HepG2 (cell line): Measurements from ENCODE around the gene ANKRD1.

Experiments used
- EP300 ChIP-seq, 3 experiments: sonication (generic) in 1 of 3; formaldehyde crosslinking in 1 of 3; IDR thresholded peaks; 2 replicates each; pipeline versions ENCODE4 v1.5.1 to v1.6.1; 2011 to 2020; ENCODE audit warnings: low read depth in 2 of 3, low read length in 2 of 3, borderline replicate concordance in 1 of 3, improper control_type of control experiment in 1 of 3, mild to moderate bottlenecking in 1 of 3, missing genetic modification reagents in 1 of 3, moderate library complexity in 1 of 3
- HDAC6 ChIP-seq: fragments of 200-600 bp; sonication (generic); IDR thresholded peaks from 2 replicates; pipeline ENCODE4 v1.7.0; 2017; ENCODE audit warnings: mild to moderate bottlenecking, antibody characterized with exemption, low read length, low read depth
- MTF1 ChIP-seq: sonication (generic); formaldehyde crosslinking; IDR thresholded peaks from 2 replicates; pipeline ENCODE4 v1.5.0; 2020; ENCODE audit warnings: missing genetic modification reagents
- RELA ChIP-seq: sonication (generic); formaldehyde crosslinking; IDR thresholded peaks from 2 replicates; pipeline ENCODE4 v1.4.0; 2020; ENCODE audit warnings: missing genetic modification reagents
- REXO4 ChIP-seq: sonication (generic); formaldehyde crosslinking; IDR thresholded peaks from 2 replicates; pipeline ENCODE4 v1.8.0; 2022; ENCODE audit warnings: missing genetic modification reagents, mild to moderate bottlenecking, borderline replicate concordance
- ZBTB1 ChIP-seq: sonication (generic); formaldehyde crosslinking; IDR thresholded peaks from 2 replicates; pipeline ENCODE4 v1.4.0; 2020; ENCODE audit warnings: missing genetic modification reagents, borderline replicate concordance
- ZBTB3 ChIP-seq: sonication (generic); formaldehyde crosslinking; IDR thresholded peaks from 2 replicates; pipeline ENCODE4 v1.4.0; 2020; ENCODE audit warnings: low read depth, mild to moderate bottlenecking, moderate library complexity, missing genetic modification reagents, borderline replicate concordance
- ZNF143 ChIP-seq: sonication (generic); formaldehyde crosslinking; IDR thresholded peaks from 2 replicates; pipeline ENCODE4 v1.4.0; 2020; ENCODE audit warnings: missing genetic modification reagents
- ZNF253 ChIP-seq: sonication (generic); formaldehyde crosslinking; IDR thresholded peaks from 2 replicates; pipeline ENCODE4 v1.8.0; 2022; ENCODE audit warnings: mild to moderate bottlenecking, missing genetic modification reagents, borderline replicate concordance
- ZNF282 ChIP-seq: fragments of 450-650 bp; IDR thresholded peaks from 2 replicates; pipeline ENCODE4 v1.6.1; 2018; ENCODE audit not compliant: partially characterized antibody
- TF ChIP-seq, protein P1 (sequence below): sonication (generic); formaldehyde crosslinking; IDR thresholded peaks from 2 replicates; pipeline ENCODE4 v1.5.0; 2020; ENCODE audit warnings: mild to moderate bottlenecking, missing genetic modification reagents, moderate library complexity
- TF ChIP-seq, protein P2 (sequence below): conservative IDR thresholded peaks from 2 replicates; pipeline ENCODE4 v1.6.1; 2018; ENCODE audit warnings: missing genetic modification reagents

DNA sequence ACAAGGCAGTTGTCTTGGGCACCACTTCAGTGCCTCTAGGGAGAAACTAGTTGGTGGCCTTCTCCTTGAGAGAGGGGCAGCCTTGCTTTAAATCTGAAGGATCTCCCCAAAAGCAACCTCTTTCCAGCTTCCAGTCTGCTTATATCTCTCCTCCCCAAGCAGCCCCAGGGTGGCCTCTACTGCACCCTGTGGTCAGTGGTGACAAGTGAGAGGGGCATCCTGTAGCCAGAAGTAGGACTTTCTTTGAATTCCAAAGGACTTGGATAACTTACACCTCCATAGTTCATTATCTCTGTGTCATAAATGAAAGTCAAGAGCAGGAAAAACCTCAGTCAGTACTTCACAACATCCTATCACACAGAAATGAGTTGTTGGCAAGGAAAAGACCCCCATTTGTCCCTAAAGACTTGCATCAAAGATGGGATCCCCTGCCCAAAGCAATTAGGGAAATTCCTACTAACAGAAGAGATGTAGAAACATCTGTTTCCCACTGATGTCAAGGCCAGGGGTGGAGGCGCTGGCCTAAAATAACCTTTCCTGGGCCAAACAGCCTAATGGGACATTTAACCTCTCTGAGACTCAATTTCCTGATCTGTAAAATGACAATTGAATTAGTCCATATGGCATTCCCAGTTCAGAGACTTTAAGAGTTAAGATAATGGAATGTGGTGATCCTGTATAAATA is 44.0 kb upstream of the ANKRD1 start:
- TF ChIP-seq REXO4: no peak
- no peak for TF ChIP-seq ZNF143 (CRISPR knock-in tag)
- TF ChIP-seq, protein P1, sequence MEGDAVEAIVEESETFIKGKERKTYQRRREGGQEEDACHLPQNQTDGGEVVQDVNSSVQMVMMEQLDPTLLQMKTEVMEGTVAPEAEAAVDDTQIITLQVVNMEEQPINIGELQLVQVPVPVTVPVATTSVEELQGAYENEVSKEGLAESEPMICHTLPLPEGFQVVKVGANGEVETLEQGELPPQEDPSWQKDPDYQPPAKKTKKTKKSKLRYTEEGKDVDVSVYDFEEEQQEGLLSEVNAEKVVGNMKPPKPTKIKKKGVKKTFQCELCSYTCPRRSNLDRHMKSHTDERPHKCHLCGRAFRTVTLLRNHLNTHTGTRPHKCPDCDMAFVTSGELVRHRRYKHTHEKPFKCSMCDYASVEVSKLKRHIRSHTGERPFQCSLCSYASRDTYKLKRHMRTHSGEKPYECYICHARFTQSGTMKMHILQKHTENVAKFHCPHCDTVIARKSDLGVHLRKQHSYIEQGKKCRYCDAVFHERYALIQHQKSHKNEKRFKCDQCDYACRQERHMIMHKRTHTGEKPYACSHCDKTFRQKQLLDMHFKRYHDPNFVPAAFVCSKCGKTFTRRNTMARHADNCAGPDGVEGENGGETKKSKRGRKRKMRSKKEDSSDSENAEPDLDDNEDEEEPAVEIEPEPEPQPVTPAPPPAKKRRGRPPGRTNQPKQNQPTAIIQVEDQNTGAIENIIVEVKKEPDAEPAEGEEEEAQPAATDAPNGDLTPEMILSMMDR (CRISPR knock-in tag): no peak
- TF ChIP-seq, protein P2, sequence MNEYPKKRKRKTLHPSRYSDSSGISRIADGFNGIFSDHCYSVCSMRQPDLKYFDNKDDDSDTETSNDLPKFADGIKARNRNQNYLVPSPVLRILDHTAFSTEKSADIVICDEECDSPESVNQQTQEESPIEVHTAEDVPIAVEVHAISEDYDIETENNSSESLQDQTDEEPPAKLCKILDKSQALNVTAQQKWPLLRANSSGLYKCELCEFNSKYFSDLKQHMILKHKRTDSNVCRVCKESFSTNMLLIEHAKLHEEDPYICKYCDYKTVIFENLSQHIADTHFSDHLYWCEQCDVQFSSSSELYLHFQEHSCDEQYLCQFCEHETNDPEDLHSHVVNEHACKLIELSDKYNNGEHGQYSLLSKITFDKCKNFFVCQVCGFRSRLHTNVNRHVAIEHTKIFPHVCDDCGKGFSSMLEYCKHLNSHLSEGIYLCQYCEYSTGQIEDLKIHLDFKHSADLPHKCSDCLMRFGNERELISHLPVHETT: no peak
- no peak for TF ChIP-seq MTF1 (CRISPR knock-in tag)
- TF ChIP-seq ZNF282: no peak
- TF ChIP-seq RELA: no peak
- TF ChIP-seq ZBTB1 (CRISPR knock-in tag): no peak
- TF ChIP-seq ZNF253 (CRISPR knock-in tag): no peak
- no peak for TF ChIP-seq ZBTB3 (CRISPR knock-in tag)
- no peak for TF ChIP-seq HDAC6
- TF ChIP-seq EP300 (IDR thresholded peaks at IDR 0.05; ENCODE audit: low read depth in 2 of 2, low read length in 2 of 2): no peak
- TF ChIP-seq EP300 (CRISPR knock-in tag; IDR thresholded peaks at IDR 0.05; ENCODE audit: borderline replicate concordance): no peak
